Stimulated activated CD4-positive, alpha-beta T cell treated with anti-CD3 and anti-CD28 coated beads, Interleukin-15, amount 100 ng/mL, for 1 hour (primary cell): Measurements from ENCODE around the gene PADI2.
A peak's percentile ranks its signal among the peaks of the same experiment; 100 is the strongest.

Experiments used
- DNase-seq, 2 donors: peaks; one replicate each; pipeline ENCODE4 v3.0.0-alpha.2; 2020; ENCODE audit warnings: low read depth in 1 of 2, low spot score in 1 of 2

PADI2 gene

GRCh38 chr1:17119076-17119772, at the start of gene PADI2:
Gene PADI2 (minus strand): TSS chr1:17119451. CDS start chr1:17119371, 80 bp downstream.
- DNase-seq = peak in 1 of 2 donors; percentile 48

DNA sequence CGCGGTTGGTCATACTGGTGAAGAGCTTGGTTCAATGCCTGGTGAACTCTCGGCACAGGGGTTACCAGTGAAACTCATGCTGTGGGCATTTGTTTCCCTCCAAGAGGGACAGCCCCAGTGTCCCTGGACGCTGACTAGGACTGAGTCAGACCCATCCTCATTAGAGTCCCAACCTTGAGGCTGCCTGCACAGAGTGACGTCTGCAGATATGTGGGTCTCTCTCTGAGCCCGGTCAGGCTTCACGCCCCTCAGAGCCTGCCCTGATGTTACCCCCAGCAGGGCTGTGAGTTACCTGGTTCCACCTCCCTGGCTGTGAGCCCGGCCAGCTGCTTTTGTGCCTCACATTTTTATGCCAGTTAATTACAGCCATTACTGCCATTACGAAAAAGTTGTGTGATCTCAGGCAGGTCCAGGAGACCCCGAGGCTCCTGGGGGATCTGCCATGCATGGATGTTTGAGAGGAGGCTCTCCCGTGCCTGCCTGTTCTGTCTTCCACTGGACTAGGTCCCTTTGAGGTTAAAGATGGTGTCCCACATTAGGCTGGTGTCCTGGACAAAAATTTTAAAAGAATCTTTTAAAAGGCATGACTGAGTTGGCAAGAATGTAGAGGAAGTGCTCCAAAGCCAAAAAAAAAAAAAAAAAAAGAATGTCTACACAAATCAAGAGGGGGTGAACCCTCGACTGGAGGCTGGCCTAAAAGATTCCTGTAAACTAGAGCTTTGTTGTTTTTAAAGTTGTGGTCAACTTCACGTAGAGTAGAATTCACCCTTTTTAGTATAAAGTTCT, 49.0 kb upstream of the PADI2 start:
- no peak for DNase-seq

- DNase-seq = no peak
These were observed 48.5 kb upstream of the PADI2 start for GRCh38 chr1:17167786-17168090.

DNA sequence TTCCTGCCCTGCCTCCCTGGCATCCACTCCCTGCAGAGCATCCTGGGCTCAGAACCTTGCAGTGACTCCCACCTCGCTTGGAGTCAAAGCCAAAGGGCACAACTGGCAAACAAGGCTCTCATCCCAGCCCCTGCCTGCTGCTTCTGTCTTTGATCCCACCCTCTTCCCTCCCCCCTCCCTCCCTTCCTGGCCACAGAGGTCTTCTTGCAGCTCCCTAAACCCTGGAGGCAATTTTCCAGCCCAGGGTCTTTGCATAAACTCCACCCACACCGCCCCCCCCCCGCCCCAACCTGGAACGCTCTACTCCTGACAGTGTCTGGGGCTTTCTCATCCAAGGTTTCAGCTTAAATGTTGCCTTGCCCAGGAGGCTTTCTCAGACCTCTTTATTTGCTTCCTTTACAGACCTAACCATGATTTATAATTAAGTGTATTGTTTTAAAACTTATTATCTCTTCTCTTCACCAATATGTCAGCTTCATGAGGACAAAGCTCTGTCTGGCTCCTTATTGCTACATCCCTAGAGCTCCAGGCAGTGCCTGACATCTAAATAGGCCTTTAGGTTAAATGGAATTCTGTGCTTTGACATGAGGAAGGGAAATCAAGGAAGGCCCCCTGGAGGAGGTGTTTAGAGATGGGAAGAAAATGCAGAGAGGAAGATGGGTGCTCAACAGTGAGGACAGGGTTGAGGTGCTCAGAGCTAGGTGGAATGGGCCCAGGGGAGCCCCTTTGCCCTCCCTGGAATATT, 48.0 kb upstream of the PADI2 start:
- DNase-seq = no peak

- no peak for DNase-seq
These were observed 46.6 kb upstream of the PADI2 start for GRCh38 chr1:17165823-17166222.

DNA sequence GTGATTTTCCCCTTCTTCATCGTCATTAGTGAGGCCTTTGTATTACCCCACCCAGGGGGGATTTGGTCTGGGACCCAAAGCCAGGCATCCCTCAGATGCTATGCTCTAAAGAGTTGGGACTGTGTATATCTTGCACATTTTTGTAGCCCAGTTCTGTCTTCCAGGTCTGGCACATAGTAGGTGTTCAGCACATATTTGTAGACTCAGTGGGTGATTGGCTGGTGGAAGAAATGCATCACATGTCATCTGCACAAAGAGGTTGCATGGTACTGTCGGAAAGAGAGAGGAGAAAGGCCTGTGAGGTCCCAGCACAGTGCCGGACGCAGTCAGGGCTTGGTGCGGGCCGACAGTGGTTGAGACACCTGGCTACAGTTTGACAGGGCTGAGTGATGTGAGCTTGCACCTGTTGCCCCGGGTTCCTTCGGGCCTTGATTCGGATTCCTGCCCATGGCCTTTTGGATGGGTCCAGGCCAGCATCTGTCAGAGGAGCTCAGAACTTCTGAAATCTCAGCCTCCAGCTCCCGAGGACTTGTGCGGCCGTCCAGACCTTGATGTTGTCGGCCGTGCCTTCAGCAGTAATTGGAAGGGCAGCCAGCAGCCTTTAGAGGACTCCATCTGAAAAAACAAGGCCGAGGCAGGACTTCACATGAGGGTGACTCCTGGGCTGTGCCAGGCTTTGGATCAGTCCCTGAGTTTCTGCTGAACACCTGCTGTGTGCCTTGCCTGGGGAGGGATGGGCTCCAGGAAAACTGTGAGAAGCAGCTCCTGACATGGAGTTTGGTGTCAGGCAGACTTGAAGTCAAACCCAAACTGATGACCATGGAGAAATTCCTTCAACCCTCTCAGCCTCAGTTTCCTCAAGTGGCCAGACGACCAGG, 44.8 kb upstream of the PADI2 start:
- DNase-seq = no peak

GRCh38 chr1:17163371-17163770, 44.1 kb upstream of the PADI2 start:
- no peak for DNase-seq

- DNase-seq = no peak
These were observed 43.7 kb upstream of the PADI2 start for GRCh38 chr1:17162941-17163340.

DNA sequence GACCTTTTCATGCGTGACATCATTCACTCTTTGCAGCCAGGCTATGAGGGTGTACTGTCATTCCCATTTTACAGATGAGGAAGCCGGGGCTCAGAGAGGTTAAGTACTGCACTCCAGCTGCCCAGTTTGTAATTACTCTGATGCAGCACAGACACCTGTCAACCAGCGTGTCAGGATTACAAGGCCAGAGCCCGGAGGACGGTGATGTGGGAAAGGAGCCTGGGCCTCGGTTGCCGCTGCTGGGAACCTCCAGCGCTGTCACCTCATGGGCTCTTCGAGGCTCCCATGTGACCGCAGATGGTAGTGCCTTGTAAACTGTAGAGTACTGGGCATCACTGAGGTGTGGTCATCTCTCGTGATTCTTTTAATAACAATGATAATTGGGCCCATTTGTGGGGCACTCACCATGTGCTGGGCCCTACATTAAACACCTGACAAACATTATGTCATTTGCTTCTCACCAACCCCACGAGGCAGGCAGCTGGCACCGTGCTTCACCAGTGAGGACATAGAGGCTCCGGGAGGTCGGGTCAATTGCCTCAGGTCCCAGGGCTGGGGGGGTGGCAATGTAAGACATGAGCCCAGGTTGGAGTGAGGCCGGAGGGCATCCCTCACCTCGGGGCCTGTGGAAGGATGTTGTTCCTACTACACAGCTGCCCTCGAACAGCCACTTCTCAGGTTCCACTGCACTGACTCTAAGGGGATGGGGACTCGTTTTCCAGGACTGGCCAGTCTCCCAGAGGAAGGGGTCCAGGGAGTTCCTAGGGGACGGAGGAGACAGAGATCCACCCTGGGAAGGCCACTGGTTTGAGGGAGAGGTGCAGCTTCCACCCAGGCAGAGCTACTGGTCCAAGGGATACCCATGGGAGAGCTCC, 42.9 kb upstream of the PADI2 start:
- no peak for DNase-seq

GRCh38 chr1:17161137-17161740, 42.0 kb upstream of the PADI2 start:
- DNase-seq = no peak

GRCh38 chr1:17158961-17159360, 39.7 kb upstream of the PADI2 start:
- DNase-seq = no peak

DNA sequence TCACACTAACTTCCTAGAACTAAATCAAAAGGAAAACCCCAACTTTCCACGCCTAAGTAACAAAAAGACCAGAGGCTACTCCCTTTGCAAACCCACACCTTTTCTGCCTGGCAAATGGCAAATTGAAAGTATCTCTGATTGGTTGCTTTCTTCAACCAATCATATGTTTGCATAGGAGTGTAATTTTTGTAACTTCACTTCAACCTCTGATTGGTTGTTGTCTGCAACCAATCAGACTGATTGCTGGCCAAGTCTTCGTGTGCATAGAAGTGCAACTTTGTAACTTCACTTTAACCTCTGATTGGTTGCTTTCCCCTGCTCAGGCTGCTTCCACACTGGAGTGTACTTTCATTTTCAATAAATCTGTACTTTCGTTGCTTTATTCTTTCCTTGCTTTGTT, 36.9 kb upstream of the PADI2 start:
- DNase-seq = no peak

DNA sequence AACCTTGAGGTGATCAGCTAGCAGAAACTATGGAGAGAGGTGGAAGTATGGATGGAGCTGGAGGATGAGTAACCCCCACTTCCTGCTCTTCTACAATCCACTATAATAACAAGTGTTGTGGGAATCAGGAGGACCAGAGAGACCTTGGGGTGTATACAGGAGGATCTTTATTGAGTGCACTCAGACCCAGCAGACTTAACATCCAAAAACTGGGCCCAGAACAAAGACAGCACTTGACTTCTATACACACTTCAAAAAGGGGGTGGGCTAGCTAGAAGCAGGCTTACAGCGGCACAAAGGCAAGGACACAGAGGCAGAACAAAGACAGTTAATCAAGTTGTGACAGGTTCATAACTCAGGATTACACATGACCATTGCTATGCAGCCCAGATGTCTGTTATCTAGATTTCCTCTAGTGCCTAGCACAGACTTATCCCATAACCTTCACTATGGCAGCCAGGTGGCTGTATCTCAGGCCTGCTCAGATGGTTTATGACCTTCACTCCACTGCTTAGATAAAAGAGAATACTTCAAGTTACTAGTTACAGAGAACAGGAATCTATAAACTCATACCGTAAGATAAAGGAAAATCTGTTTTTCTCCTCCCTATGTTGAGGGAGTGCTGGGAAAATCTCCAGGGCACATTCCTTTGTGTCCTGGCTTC, 36.1 kb upstream of the PADI2 start:
- DNase-seq = no peak

GRCh38 chr1:17149771-17150170, 30.5 kb upstream of the PADI2 start:
- no peak for DNase-seq

DNA sequence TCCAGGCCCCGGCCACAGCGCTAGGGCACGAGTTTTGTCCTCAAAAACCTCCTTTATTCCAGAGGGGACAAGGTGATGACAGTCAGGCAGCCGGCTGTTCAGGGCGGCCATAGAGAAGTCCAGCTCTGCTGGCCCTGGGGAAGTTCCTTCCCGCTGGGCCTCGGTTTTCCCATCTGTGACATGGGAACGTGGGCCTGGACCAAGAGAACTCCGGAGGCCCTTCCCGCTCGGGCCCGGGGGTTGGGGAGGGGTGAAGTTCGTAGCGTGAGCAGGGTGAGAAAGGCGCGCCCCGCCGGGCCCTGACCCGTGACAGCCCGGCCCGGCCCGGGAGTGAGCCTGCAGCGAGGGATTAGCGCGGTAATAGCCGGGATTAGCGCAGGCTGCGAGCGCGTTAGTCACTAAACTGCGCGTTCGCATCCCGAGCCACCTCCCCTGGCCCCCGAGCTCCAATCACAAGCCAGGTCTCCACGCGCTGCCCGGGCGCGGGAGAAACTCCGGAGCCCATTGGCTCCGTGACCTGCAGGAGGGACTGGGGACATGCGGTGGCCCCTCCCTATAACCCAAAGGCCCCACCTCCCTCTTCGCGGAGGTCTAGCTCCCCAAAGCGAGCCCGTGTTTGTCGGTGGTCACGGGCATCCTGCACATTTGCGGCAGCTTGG, 29.8 kb upstream of the PADI2 start:
- no peak for DNase-seq

GRCh38 chr1:17145648-17146047, 26.4 kb upstream of the PADI2 start:
- DNase-seq = no peak

GRCh38 chr1:17143760-17144159, 24.5 kb upstream of the PADI2 start:
- DNase-seq = no peak

GRCh38 chr1:17141441-17142197, 22.4 kb upstream of the PADI2 start:
- DNase-seq = no peak
